Caco-2 (cell line): ENCODE data around the gene BCL2. TPM values are rescaled to one million over a fixed set of nuclear protein-coding genes. Genes with fewer than 3 reads are reported as not detected.

Experiments used
- BruUV-seq: library from RNA; stranded (reverse); fragments of 400-500 nt; replicated peaks from 2 replicates; lab custom pipeline; 2021; lab: Mats Ljungman, UMichigan
- CTCF ChIA-PET: fragments of 300-600 bp; sonication (Branson Sonifier 250); formaldehyde crosslinking; loops from one replicate; lab custom pipeline; 2022; ENCODE audit warnings: antibody characterized with exemption; lab: Charles Lee
- POLR2A ChIA-PET: fragments of 300-600 bp; sonication (Branson Sonifier 250); formaldehyde crosslinking; loops from one replicate; lab custom pipeline; 2022; ENCODE audit warnings: antibody characterized with exemption; lab: Charles Lee
- DNase-seq, 2 experiments: peaks; one replicate each; pipeline versions ENCODE4 v3.0.0 to v3.0.0-alpha.2; 2020 to 2022
- H3K27me3 ChIP-seq: replicated peaks from 2 replicates; pipeline ENCODE4 v1.6.0; 2011; ENCODE audit warnings: low read length; ENCODE audit not compliant: control insufficient read depth, insufficient read depth
- H3K36me3 ChIP-seq: 2 replicates; pipeline ENCODE4 v1.5.1; 2011; ENCODE audit warnings: low read length; ENCODE audit not compliant: control insufficient read depth, insufficient read depth
- H3K4me1 ChIP-seq: fragments of 250-450 bp; sonication (Bioruptor Pico); 2 replicates; pipeline ENCODE4 v1.5.1; 2020; ENCODE audit warnings: mild to moderate bottlenecking
- H3K4me3 ChIP-seq: 2 replicates; pipeline ENCODE4 v1.5.1; 2011; ENCODE audit warnings: low read depth, mild to moderate bottlenecking, control low read depth, low read length
- H3K9me3 ChIP-seq: fragments of 250-450 bp; sonication (Bioruptor Pico); 2 replicates; pipeline ENCODE4 v1.5.1; 2020; ENCODE audit warnings: mild to moderate bottlenecking, moderate library complexity
- H3K27ac Mint-ChIP-seq: one replicate; pipeline ENCODE4 v1.8.0; 2022; ENCODE audit warnings: mixed read lengths; ENCODE audit not compliant: unreplicated experiment
- H3K27me3 Mint-ChIP-seq: one replicate; pipeline ENCODE4 v1.8.0; 2022; ENCODE audit warnings: mixed read lengths; ENCODE audit not compliant: insufficient read depth, unreplicated experiment
- H3K36me3 Mint-ChIP-seq: one replicate; pipeline ENCODE4 v1.8.0; 2022; ENCODE audit warnings: mild to moderate bottlenecking, mixed read lengths; ENCODE audit not compliant: insufficient read depth, unreplicated experiment
- H3K4me1 Mint-ChIP-seq: one replicate; pipeline ENCODE4 v1.8.0; 2022; ENCODE audit warnings: low read depth, mixed read lengths; ENCODE audit not compliant: unreplicated experiment
- H3K4me3 Mint-ChIP-seq: one replicate; pipeline ENCODE4 v1.8.0; 2022; ENCODE audit warnings: mild to moderate bottlenecking, moderate library complexity, mixed read lengths; ENCODE audit not compliant: unreplicated experiment
- H3K9me3 Mint-ChIP-seq: one replicate; pipeline ENCODE4 v1.8.0; 2022; ENCODE audit warnings: mixed read lengths; ENCODE audit not compliant: unreplicated experiment
- CTCF ChIP-seq, 2 experiments: fragments of 200-600 bp in 1 of 2; IDR thresholded peaks; 1 replicate in 1 of 2; 2 replicates in 1 of 2; pipeline versions ENCODE4 v1.5.1 to v1.8.0; 2011 to 2022; ENCODE audit warnings: antibody characterized with exemption in 1 of 2, control low read depth in 1 of 2, inconsistent platforms in 1 of 2, low read depth in 1 of 2, low read length in 1 of 2, mild to moderate bottlenecking in 1 of 2, moderate library complexity in 1 of 2; ENCODE audit not compliant: insufficient read depth in 1 of 2, severe bottlenecking in 1 of 2, unreplicated experiment in 1 of 2
- intact Hi-C: fragments of 100-400 bp; cut with micrococcal nuclease; formaldehyde crosslinking; loops from one replicate; pipeline ENCODE4 v1.10.0; 2022; ENCODE audit not compliant: unreplicated experiment
- total RNA-seq: library from RNA; stranded (reverse); gene quantifications from 2 replicates; pipeline ENCODE4 v1.2.3, GENCODE V29; 2022

BCL2 gene
- total RNA-seq, 1 experiment from 2014 or later: 6.5 TPM

- no TSS peak for BruUV-seq
- CTCF ChIA-PET: no interaction called here
- H3K4me3 Mint-ChIP-seq: no peak overlapping the region
- no peaks in the 10 kb centered on the region for H3K4me1 ChIP-seq
- no peaks in the 10 kb centered on the region for H3K27me3 ChIP-seq
- H3K36me3 Mint-ChIP-seq: peaks cover 6% of the 10 kb centered on the region
- peaks cover 6% of the 10 kb centered on the region for H3K4me1 Mint-ChIP-seq
- POLR2A ChIA-PET: no interaction called here
- TF ChIP-seq CTCF (IDR thresholded peaks at IDR 0.05; ENCODE audit: insufficient read depth in 1 of 2, low read depth in 1 of 2, low read length in 1 of 2, severe bottlenecking in 1 of 2, unreplicated experiment in 1 of 2): no peak
- peaks cover 10% of the 10 kb centered on the region for H3K9me3 Mint-ChIP-seq
- intact Hi-C loops: no loop called here
- no peaks in the 10 kb centered on the region for H3K27me3 Mint-ChIP-seq
- no peaks in the 10 kb centered on the region for H3K9me3 ChIP-seq
- H3K27ac Mint-ChIP-seq: no peak overlapping the region
- no peak overlapping the region for H3K4me3 ChIP-seq
- DNase-seq: no peak
- no peaks in the 10 kb centered on the region for H3K36me3 ChIP-seq
Measured at GRCh38 chr18:63218472-63218871, 101.1 kb downstream of the BCL2 start.

- Mint-ChIP-seq H3K4me1 (peaks cover 6% of the 10 kb centered on the region), H3K27me3 (no peaks in the 10 kb centered on the region), H3K4me3 (no peak overlapping the region), H3K27ac (no peak overlapping the region), H3K36me3 (peaks cover 6% of the 10 kb centered on the region), H3K9me3 (peaks cover 10% of the 10 kb centered on the region)
- Histone ChIP-seq H3K4me3 (no peak overlapping the region), H3K9me3 (no peaks in the 10 kb centered on the region), H3K4me1 (no peaks in the 10 kb centered on the region), H3K36me3 (no peaks in the 10 kb centered on the region), H3K27me3 (no peaks in the 10 kb centered on the region)
- no TSS peak for BruUV-seq
- no peak for TF ChIP-seq CTCF (IDR thresholded peaks at IDR 0.05; ENCODE audit: insufficient read depth in 1 of 2, low read depth in 1 of 2, low read length in 1 of 2, severe bottlenecking in 1 of 2, unreplicated experiment in 1 of 2)
- CTCF ChIA-PET: no interaction called here
- POLR2A ChIA-PET: no interaction called here
- intact Hi-C loops: no loop called here
- DNase-seq: no peak
Measured at GRCh38 chr18:63216516-63217311, 102.9 kb downstream of the BCL2 start.

GRCh38 chr18:63213936-63214671 is 105.5 kb downstream of the BCL2 start:
- no peaks in the 10 kb centered on the region for H3K27me3 Mint-ChIP-seq

More at GRCh38 chr18:63213936-63214671, 105.5 kb downstream of the BCL2 start:
- H3K9me3 Mint-ChIP-seq: peaks cover 9% of the 10 kb centered on the region
- ChIA-PET POLR2A (no interaction called here), CTCF (no interaction called here)
- Histone ChIP-seq H3K9me3 (no peaks in the 10 kb centered on the region), H3K4me3 (no peak overlapping the region), H3K27me3 (no peaks in the 10 kb centered on the region), H3K4me1 (no peaks in the 10 kb centered on the region), H3K36me3 (no peaks in the 10 kb centered on the region)
- intact Hi-C loops: no loop called here
- BruUV-seq: no TSS peak
- DNase-seq: no peak
- no peak overlapping the region for H3K27ac Mint-ChIP-seq
- H3K36me3 Mint-ChIP-seq: peaks cover 6% of the 10 kb centered on the region
- H3K4me1 Mint-ChIP-seq: peaks cover 6% of the 10 kb centered on the region
- no peak overlapping the region for H3K4me3 Mint-ChIP-seq
- no peak for TF ChIP-seq CTCF (IDR thresholded peaks at IDR 0.05; ENCODE audit: insufficient read depth in 1 of 2, low read depth in 1 of 2, low read length in 1 of 2, severe bottlenecking in 1 of 2, unreplicated experiment in 1 of 2)
